Stimulated activated CD8-positive, alpha-beta memory T cell treated with anti-CD3 and anti-CD28 coated beads, Interleukin-15, amount 100 ng/mL, for 24 hours (primary cell): Measurements from ENCODE around the gene PDZK1IP1.
"Not testable (repeated sequence)": the region's sequence is repeated elsewhere in the genome, so short reads cannot be mapped to it uniquely, and the experiment has no call there.

Experiments used
- DNase-seq: peaks from one replicate; pipeline ENCODE4 v3.0.0-alpha.2; 2020; ENCODE audit warnings: low read depth

Gene PDZK1IP1

GRCh38 chr1:47181095-47181954, 8.5 kb downstream of the PDZK1IP1 start:
- no peak for DNase-seq

GRCh38 chr1:47180603-47181094, 9.2 kb downstream of the PDZK1IP1 start:
- no peak for DNase-seq

- DNase-seq, result no peak
Measured at GRCh38 chr1:47179988-47180563, 9.8 kb downstream of the PDZK1IP1 start.

- DNase-seq, result peak; percentile 56
Measured at GRCh38 chr1:47179017-47179987, 10.5 kb downstream of the PDZK1IP1 start.

GRCh38 chr1:47178654-47179016, 11.2 kb downstream of the PDZK1IP1 start:
- no peak for DNase-seq

GRCh38 chr1:47178020-47178419, 11.8 kb downstream of the PDZK1IP1 start:
- no peak for DNase-seq

GRCh38 chr1:47175227-47175934, 14.5 kb downstream of the PDZK1IP1 start:
- no peak for DNase-seq

- DNase-seq, result no peak
Measured at GRCh38 chr1:47174656-47175020, 15.2 kb downstream of the PDZK1IP1 start.

GRCh38 chr1:47172782-47173181, 17.1 kb downstream of the PDZK1IP1 start:
- no peak for DNase-seq

GRCh38 chr1:47164552-47164951, 25.3 kb downstream of the PDZK1IP1 start:
- no peak for DNase-seq

- no peak for DNase-seq
Measured at GRCh38 chr1:47161298-47162040, 28.4 kb downstream of the PDZK1IP1 start.

- no peak for DNase-seq
Measured at GRCh38 chr1:47160716-47161115, 29.1 kb downstream of the PDZK1IP1 start.

GRCh38 chr1:47157957-47158356, 31.9 kb downstream of the PDZK1IP1 start:
- DNase-seq, result not testable (repeated sequence)

GRCh38 chr1:47156457-47156856, 33.4 kb downstream of the PDZK1IP1 start:
- DNase-seq, result not testable (repeated sequence)

GRCh38 chr1:47149162-47149561, 40.7 kb downstream of the PDZK1IP1 start:
- DNase-seq, result not testable (repeated sequence)

- no peak for DNase-seq
Measured at GRCh38 chr1:47147047-47147785, 42.6 kb downstream of the PDZK1IP1 start.

GRCh38 chr1:47146495-47146894, 43.3 kb downstream of the PDZK1IP1 start:
- DNase-seq, result not testable (repeated sequence)

GRCh38 chr1:47143654-47144053, 46.2 kb downstream of the PDZK1IP1 start:
- DNase-seq, result not testable (repeated sequence)

- not testable (repeated sequence) for DNase-seq
Measured at GRCh38 chr1:47140358-47140757, 49.5 kb downstream of the PDZK1IP1 start.
